GM12801 (cell line): Measurements from ENCODE around the gene SPRYD3.

Experiments used
- TF ChIP-seq, protein P1 (sequence below): IDR thresholded peaks from one replicate; pipeline ENCODE4 v1.5.1; 2011; ENCODE audit warnings: control low read depth; ENCODE audit not compliant: insufficient read length; ENCODE audit errors: extremely low read depth

Gene SPRYD3

DNA sequence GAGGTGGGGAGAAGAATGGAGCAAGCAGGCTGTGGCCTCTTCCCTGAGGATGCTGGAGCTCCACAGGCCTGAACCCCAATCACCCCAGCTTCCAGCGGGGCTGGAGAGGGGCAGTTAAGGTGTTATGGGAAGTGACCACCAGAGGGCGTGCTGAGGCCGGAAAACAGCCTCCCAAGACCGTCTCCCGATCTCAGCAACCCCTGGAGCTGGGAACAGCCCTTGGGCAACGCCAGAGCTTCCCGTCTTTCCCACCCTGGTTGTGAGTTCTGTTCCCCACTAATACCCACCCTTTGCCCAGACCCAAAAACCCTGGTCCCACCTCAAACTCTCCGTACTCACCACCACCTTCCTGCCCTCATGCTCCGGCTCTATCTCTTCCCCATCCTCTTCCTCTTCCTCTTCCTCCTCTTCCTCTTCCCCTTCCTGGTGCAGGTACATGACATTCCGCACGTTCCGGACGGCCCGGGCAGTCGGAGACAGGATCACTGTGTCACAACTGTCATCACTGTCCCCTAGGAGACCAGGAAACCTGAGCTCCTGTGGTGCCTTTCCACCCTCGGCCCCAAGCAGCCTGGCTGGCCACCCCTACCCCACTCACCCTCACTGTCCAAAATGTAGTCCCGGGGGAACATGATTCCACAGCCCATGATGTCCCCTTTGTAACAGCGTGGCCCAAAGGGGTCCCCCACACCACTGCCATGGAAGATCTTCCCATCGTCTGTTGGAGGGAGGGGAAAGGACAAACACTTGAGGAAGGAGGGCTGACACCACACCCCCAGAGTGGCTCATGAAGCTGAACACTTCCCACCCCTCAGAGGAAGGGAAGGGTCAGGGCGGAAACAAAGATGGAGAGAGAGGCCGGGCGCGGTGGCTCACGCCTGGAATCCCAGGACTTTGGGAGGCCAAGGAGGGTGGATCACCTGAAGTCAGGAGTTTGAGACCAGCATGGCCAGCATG is 12.9 kb downstream of the SPRYD3 start:
- TF ChIP-seq, protein P1, sequence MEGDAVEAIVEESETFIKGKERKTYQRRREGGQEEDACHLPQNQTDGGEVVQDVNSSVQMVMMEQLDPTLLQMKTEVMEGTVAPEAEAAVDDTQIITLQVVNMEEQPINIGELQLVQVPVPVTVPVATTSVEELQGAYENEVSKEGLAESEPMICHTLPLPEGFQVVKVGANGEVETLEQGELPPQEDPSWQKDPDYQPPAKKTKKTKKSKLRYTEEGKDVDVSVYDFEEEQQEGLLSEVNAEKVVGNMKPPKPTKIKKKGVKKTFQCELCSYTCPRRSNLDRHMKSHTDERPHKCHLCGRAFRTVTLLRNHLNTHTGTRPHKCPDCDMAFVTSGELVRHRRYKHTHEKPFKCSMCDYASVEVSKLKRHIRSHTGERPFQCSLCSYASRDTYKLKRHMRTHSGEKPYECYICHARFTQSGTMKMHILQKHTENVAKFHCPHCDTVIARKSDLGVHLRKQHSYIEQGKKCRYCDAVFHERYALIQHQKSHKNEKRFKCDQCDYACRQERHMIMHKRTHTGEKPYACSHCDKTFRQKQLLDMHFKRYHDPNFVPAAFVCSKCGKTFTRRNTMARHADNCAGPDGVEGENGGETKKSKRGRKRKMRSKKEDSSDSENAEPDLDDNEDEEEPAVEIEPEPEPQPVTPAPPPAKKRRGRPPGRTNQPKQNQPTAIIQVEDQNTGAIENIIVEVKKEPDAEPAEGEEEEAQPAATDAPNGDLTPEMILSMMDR: no peak

DNA sequence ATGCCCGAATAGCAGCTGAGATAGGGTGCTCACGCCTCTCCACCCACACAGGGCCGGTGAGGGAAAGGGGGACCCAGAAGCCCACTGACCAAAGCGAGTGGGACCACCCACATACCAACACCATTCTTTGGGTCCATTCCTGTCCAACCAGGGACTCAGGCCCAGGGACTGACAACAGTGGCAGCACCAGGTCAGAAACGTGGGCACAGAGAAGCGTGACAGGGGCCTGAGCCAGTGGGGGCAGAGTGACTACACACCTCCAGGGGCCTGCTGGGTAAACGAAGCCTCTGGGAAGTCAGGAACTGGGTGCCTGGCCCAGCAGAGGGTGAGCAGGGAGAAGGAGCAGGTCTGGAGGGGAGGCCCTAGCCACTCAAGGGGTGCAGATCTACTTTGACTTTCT is 13.7 kb downstream of the SPRYD3 start:
- TF ChIP-seq, protein P1: no peak

DNA sequence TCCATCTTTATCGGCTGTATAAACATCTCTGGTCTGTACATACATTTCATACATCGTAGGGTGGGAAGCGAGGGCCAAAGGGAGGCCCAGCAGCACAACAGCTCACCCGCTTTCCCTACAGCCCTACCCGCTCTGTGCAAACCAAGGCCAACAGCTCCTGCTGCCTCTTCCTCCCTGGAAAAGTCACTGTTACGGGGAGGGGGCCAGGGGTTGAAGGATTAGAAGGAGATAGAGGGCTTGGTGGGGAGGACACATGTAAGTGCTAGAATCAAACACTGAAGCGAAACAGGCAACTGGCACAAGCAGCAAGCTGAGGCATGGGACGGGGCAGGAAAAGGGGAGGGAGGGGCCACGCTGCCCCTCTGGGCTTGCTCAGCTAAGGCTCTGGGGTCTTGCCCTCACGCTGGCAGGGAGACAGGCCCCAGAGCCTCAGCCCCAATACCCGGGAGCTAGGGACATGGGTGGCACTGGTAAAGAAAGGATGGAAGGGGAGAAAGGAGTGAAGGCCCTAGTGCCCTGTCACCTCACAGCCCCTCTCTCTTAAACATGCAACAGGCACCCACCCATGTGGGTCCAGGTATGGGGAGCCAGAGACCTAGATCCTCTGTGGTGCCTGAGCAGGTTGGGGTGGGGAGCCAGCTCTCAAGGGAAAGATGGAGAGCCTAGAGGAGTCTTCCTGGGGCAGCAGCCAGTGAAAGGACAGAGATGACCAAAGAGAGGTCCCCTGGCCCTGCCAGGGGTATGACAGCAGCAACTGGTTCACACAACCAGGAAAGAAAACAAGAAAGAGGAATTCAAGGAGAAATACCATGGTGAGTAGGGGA is 14.4 kb downstream of the SPRYD3 start:
- TF ChIP-seq, protein P1: no peak

DNA sequence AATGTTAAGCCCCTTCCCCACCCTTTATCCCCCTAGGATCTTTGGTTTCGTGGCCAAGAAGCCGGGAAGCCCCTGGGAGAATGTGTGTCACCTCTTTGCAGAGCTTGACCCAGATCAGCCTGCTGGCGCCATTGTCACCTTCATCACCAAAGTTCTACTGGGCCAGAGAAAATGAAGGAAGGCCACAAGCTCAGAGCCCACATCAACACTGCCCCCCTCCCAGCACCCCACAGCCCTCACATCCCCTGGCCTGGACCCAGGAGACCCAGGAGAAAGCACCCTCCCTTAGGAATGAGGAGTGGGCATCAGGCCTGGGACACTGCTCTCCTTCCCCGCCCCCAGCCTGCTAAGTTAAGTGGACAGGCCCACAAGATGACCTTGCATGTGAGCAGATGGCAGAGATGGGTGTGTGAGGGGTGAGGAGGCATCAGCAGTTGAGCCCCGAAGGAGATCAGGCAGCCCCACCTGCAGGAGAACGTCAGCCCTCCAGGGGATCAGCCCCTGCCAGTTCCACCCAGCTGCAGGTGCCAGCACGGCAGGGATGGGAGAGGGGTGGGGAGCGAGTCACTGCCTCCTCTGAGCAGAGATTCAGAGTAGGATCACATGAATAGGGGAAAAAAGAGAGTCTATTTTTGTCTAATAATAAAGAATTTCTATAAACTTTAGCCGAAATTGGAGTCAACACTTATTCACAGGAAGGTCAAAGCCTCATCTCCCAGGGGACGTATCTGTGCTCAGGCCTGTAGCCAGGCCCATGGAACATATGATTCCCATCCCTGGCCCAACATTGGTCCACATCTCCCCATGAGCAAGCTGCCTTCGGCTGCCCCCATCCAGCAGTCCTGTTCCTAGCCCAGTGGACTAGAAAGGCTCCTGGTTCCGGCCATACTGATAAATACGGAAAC is 15.2 kb downstream of the SPRYD3 start:
- TF ChIP-seq, protein P1: no peak

DNA sequence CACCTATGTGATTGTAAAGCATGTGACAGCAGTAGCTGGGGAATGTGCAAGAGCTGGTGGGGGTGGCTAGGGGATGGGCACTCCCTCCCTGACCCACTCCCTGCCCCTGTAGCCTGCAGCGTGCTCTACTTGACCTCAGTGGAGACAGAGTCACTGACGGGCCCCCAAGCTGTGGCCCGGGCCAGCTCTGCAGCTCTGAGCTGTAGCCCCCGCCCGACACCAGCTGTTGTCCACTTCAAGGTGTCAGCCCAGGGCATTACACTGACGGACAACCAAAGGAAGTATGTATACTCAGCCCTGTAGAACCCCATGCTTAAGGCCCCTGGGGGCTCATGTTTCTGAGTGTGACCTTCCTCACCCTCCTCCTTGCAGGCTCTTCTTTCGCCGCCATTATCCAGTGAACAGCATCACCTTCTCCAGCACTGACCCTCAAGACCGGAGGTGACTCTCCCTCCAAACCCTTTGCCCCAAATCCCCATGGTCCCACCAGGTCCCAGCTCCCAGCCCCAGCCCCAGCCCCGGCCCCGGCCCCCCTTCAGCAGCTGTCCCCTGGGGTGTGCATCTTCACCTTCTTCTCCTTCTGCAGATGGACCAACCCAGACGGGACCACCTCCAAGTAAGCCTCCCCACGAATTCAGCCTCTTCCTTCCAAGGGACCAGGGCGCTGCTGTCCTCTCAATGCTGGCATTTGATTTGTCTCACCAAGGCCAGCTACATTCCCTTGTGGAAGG is 16.0 kb downstream of the SPRYD3 start:
- TF ChIP-seq, protein P1: no peak

DNA sequence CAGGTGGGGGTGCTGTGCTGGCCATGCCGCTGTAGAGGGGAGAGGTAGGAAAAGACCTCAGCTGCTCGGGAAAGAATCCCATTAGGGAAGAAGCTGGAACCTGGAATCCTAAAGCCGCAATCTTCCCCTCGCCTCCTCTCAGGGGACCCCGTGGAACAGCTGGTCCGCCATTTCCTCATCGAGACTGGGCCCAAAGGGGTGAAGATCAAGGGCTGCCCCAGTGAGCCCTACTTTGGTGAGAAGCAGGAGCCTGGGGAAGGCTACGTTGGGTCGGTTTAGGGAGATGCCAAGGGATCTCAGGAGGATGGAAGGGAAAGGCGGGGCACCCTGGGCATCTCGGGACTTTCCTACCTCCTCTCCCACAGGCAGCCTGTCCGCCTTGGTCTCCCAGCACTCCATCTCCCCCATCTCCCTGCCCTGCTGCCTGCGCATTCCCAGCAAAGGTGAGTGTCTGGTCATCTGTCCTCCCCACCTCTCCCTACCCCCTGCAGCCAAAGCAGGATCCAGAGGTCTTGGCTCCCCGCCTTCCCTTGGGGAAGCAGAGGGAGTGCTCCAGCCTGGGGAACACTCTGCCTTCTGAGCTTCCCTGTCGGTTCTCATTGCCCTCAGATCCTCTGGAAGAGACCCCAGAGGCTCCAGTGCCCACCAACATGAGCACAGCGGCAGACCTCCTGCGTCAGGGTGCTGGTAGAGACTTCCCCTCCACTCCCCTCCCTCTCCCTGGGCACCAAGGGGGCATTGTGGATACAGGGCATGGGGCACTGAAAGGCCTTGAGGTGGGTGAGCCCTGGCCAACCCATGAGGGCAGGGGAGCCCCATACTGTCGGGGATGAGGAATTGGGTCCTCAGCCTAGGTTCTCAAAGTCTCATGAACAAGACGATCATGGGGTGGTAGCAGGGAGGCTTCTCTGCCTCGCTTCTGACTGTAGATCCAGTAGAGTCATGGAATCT is 16.9 kb downstream of the SPRYD3 start:
- TF ChIP-seq, protein P1: no peak
